Measurements from ENCODE around the gene DYRK3. TPM values are rescaled to one million over a fixed set of nuclear protein-coding genes. Genes with fewer than 3 reads are reported as not detected.
A peak's percentile ranks its signal among the peaks of the same experiment; 100 is the strongest.

The DYRK3 gene
- total and polyA plus RNA-seq, 9 of the 15 experiments (the other 6 are each of a cell fraction or from before 2014, with no cell fraction given), result 4.5 to 33.7 (median 25.7) TPM

- no peak for TF ChIP-seq BRCA1 (IDR thresholded peaks at IDR 0.05)
- TF ChIP-seq BRCA1 (CRISPR knock-in tag; IDR thresholded peaks at IDR 0.05), result no peak
- no peak for TF ChIP-seq KLF10 (CRISPR knock-in tag; IDR thresholded peaks at IDR 0.05)
- TF ChIP-seq TAF1 (IDR thresholded peaks at IDR 0.05; ENCODE audit: control insufficient read depth, extremely low read depth, insufficient read depth, low read length, severe bottlenecking), result no peak
- 0 out of 2 replicates have a peak, but pooled peaks have one; percentile 17 for TF ChIP-seq MTA1 (IDR thresholded peaks at IDR 0.05; ENCODE audit: borderline replicate concordance)
- TF ChIP-seq PBX2 (CRISPR knock-in tag; IDR thresholded peaks at IDR 0.05; ENCODE audit: low read depth), result no peak
- TF ChIP-seq PBX2 (tag; conservative IDR thresholded peaks at IDR 0.05; ENCODE audit: low read depth), result peak; percentile 73
- peak in 1 of 2 experiments; percentile 26; a peak in 1 of 4 replicates for TF ChIP-seq TEAD1 (CRISPR knock-in tag; IDR thresholded peaks at IDR 0.05)
- no peak for TF ChIP-seq TAF9B (IDR thresholded peaks at IDR 0.05; ENCODE audit: partially characterized antibody)
- no peak for TF ChIP-seq KDM5B (IDR thresholded peaks at IDR 0.05; ENCODE audit: insufficient replicate concordance, low read depth, low read length)
- TF ChIP-seq MAFF (IDR thresholded peaks at IDR 0.05; ENCODE audit: low read length), result no peak
- peak; percentile 91 for TF ChIP-seq ZNF592 (IDR thresholded peaks at IDR 0.05)
- peak; percentile 95 to 96 for TF ChIP-seq RAD21 (CRISPR knock-in tag; conservative IDR thresholded peaks at IDR 0.05 in 1 of 2, IDR thresholded peaks at IDR 0.05 in 1 of 2)
- no peak for TF ChIP-seq ZNF41 (CRISPR knock-in tag; conservative IDR thresholded peaks at IDR 0.05)
- no peak; a peak in 1 of 4 replicates for TF ChIP-seq FOXK2 (conservative IDR thresholded peaks at IDR 0.05 in 1 of 2, IDR thresholded peaks at IDR 0.05 in 1 of 2; ENCODE audit: low read depth in 2 of 2)
- TF ChIP-seq TFE3 (CRISPR knock-in tag; IDR thresholded peaks at IDR 0.05), result no peak
- TF ChIP-seq GATA2 (CRISPR knock-in tag; IDR thresholded peaks at IDR 0.05), result no peak
- no peak for TF ChIP-seq TGIF2 (CRISPR knock-in tag; IDR thresholded peaks at IDR 0.05)
- TF ChIP-seq TCF15 (CRISPR knock-in tag; IDR thresholded peaks at IDR 0.05), result no peak
Measured at GRCh38 chr1:206634365-206635079, 814 bp upstream of the DYRK3 start (continued).
